Measurements from ENCODE around the gene MOCS3. TPM values are rescaled to one million over a fixed set of nuclear protein-coding genes. Genes with fewer than 3 reads are reported as not detected.

MOCS3 gene
- total RNA-seq, 1 experiment from 2014 or later, result 6.4 TPM

GRCh38 chr20:50957798-50958614 lies 612 bp upstream of the MOCS3 start, which contains the start of gene DPM1:
Gene DPM1, minus strand, starts transcription at chr20:50958532. Its CDS starts 9 bp downstream, at chr20:50958523.
- RAD21 ChIA-PET (ENCODE audit: low non-redundant PET in 1 of 2, low total read pairs in 2 of 2, uncharacterized antibody in 2 of 2, unreplicated experiment in 2 of 2), result no interaction called here
- Histone ChIP-seq H3K4me2 (ENCODE audit: low read length) (peak within 1 kb of the TSS; percentile 82), H3K9ac (ENCODE audit: low read length) (peak within 1 kb of the TSS; percentile 96), H2AFZ (ENCODE audit: low read depth, low read length, poor library complexity, severe bottlenecking) (peak within 1 kb of the TSS; percentile 80), H3K9me3 (ENCODE audit: control insufficient read depth in 1 of 2, insufficient read depth in 1 of 2, low read depth in 1 of 2, low read length in 2 of 2) (no peaks in the 10 kb centered on the region), H3K9me2 (ENCODE audit: insufficient read depth) (no peaks in the 10 kb centered on the region), H3K36me3 (ENCODE audit: control insufficient read depth in 1 of 2, insufficient read depth in 2 of 2, low read length in 2 of 2) (peaks cover 7 to 23% of the 10 kb centered on the region in 2 experiments; a peak in 3 of 4 replicates), H4K20me1 (ENCODE audit: insufficient read depth) (peaks cover 28% of the 10 kb centered on the region; the same call in 1 of the 2 replicates), H3K27me3 (ENCODE audit: insufficient read depth, low read length) (no peaks in the 10 kb centered on the region), H3K27ac (ENCODE audit: low read depth, low read length) (peak within 1 kb of the TSS; percentile 66), H3K4me3 (replicated peaks in 1 of 2; ENCODE audit: low read depth in 1 of 2, low read length in 2 of 2) (peak within 1 kb of the TSS; percentile 60 to 77), H3K79me2 (ENCODE audit: insufficient read depth, low read length) (peaks cover 85% of the 10 kb centered on the region), H3K4me1 (ENCODE audit: control insufficient read depth in 1 of 2, insufficient read depth in 2 of 2, low read length in 2 of 2) (peaks cover 14 to 19% of the 10 kb centered on the region in 2 experiments)
- ATAC-seq, result peak; percentile 85
- DNase-seq (ENCODE audit: low read depth, low spot score), result no peak
- no TSS peak for BruUV-seq (replicated peaks)
- intact Hi-C loops (cut with micrococcal nuclease), result no loop called here
- CTCF ChIA-PET, result interaction anchor here (1.0 to 1.9 kb wide), 5 partner anchors 24 to 163 kb away, joined by 3 to 7 read pairs (median 5); partner anchors contain the start of gene BCAS4
- no peak; the same call in none of the 2 replicates for TF ChIP-seq ELF1 (IDR thresholded peaks at IDR 0.05; ENCODE audit: borderline replicate concordance, low read depth)
- peak; percentile 82 for TF ChIP-seq POLR2A (IDR thresholded peaks at IDR 0.05; ENCODE audit: borderline replicate concordance, extremely low read depth, insufficient read depth, insufficient read length)
- TF ChIP-seq CBX3 (IDR thresholded peaks at IDR 0.05; ENCODE audit: low read depth), result no peak
- peak; percentile 68 for TF ChIP-seq SIN3A (IDR thresholded peaks at IDR 0.05; ENCODE audit: low read depth)
- no peak for TF ChIP-seq CEBPB (IDR thresholded peaks at IDR 0.05; ENCODE audit: low read depth)
- TF ChIP-seq SP1 (IDR thresholded peaks at IDR 0.05; ENCODE audit: low read depth), result no peak; the same call in 1 of the 2 replicates
- no peak for TF ChIP-seq FOSL1 (IDR thresholded peaks at IDR 0.05; ENCODE audit: low read depth)
- no peak for TF ChIP-seq EZH2 (IDR thresholded peaks at IDR 0.05)
- peak; percentile 95 for TF ChIP-seq POLR2AphosphoS5 (IDR thresholded peaks at IDR 0.05; ENCODE audit: low read depth, low read length)
- peak; percentile 16 for TF ChIP-seq TCF7L2 (IDR thresholded peaks at IDR 0.05; ENCODE audit: borderline replicate concordance, extremely low read depth, insufficient read depth, insufficient read length)
- TF ChIP-seq YY1 (IDR thresholded peaks at IDR 0.05; ENCODE audit: extremely low read depth, insufficient replicate concordance, low read depth, low read length), result peak; percentile 85
- TF ChIP-seq REST (IDR thresholded peaks at IDR 0.05; ENCODE audit: low read depth), result no peak
- POLR2A ChIA-PET, result interaction anchor here (0.8 to 2.3 kb wide), 7 partner anchors 8 to 163 kb away, joined by 3 to 9 read pairs (median 4); partner anchors contain the start of genes ADNP and BCAS4
